Ramos (cell line): ENCODE results near the gene MOV10.
"Not testable (repeated sequence)": the region's sequence is repeated elsewhere in the genome, so short reads cannot be mapped to it uniquely, and the experiment has no call there.

Experiments used
- in situ Hi-C: fragments of 300-500 bp; cut with MboI; formaldehyde crosslinking; loops from one replicate; pipeline ENCODE4 v1.14.3; 2022; ENCODE audit warnings: low sequenced_read_pairs; ENCODE audit not compliant: unreplicated experiment

MOV10 gene

GRCh38 chr1:112711670-112712069 is 37.2 kb downstream of the MOV10 start:
- in situ Hi-C loops: loop anchor here (10.0 kb wide), 1 partner anchor 323 kb away; no protein-coding TSS in a partner anchor

GRCh38 chr1:112712191-112712590 is 37.7 kb downstream of the MOV10 start:
- in situ Hi-C loops: loop anchor here (10.0 kb wide), 1 partner anchor 323 kb away; no protein-coding TSS in a partner anchor

DNA sequence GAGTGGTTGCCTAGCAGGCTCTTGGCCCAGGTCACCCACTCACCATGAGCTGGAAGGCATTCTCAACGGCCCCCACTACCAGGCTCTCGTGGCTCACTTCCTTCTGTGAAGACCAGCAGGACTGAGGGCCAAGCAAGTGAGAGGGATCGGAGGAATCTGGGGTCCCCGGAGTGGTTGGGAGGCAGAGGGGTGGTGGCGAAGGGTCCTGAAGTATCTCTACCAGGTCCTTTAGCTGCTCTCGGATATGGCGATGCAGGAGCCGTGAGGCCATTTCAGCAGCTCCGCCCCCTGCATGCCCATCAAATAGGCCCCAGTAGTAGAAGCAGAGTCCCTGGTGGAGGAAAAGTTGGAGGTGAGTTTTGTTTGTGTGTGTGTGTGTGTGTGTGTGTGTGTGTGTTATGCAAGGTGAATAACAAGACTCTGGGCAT is 38.3 kb downstream of the MOV10 start:
- in situ Hi-C loops: loop anchor here (10.0 kb wide), 1 partner anchor 322 kb away; no protein-coding TSS in a partner anchor

- in situ Hi-C loops: loop anchor here (10.0 kb wide), 1 partner anchor 321 kb away; no protein-coding TSS in a partner anchor
Observed at GRCh38 chr1:112713466-112714312, 39.2 kb downstream of the MOV10 start.

GRCh38 chr1:112714313-112715263 is 40.1 kb downstream of the MOV10 start:
- in situ Hi-C loops: loop anchor here (5.0 to 10.0 kb wide), 2 partner anchors 93 to 320 kb away; no protein-coding TSS in a partner anchor

- in situ Hi-C loops: loop anchor here (5.0 to 10.0 kb wide), 2 partner anchors 92 to 319 kb away; no protein-coding TSS in a partner anchor
Observed at GRCh38 chr1:112715264-112716053, 41.0 kb downstream of the MOV10 start, which contains the start of gene PPM1J. TSS of gene PPM1J (minus strand) at chr1:112715332. CDS start at chr1:112715301, 31 bp downstream.

DNA sequence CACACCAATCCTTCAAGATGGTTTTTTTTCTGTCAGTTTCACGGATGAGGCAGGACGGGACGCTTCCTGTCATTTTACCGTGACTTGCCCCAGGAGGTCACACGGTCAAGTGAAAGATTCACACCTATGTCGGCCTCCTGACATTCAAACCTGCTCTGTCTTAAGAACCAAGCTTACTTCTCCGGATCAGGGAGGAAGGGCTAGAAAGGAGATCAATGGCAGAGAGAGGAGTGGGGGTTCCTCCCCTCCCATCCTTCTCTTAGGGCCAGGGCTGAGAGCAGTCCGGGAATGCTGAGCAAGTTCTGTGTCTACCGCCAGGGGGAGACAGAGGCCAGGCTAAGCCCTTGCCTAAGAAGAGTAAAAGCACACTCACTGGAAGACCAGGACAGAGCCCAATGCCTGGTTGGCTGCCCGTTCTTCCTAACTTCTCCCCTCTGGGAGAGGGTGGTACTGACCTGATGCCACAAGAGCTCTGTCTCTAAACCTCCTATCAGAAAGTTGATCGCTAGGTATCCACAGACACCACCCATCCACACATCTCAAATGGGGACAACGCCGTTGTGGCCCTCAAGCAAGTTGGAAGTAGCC is 41.8 kb downstream of the MOV10 start:
- in situ Hi-C loops: loop anchor here (5.0 to 10.0 kb wide), 2 partner anchors 91 to 319 kb away; no protein-coding TSS in a partner anchor

DNA sequence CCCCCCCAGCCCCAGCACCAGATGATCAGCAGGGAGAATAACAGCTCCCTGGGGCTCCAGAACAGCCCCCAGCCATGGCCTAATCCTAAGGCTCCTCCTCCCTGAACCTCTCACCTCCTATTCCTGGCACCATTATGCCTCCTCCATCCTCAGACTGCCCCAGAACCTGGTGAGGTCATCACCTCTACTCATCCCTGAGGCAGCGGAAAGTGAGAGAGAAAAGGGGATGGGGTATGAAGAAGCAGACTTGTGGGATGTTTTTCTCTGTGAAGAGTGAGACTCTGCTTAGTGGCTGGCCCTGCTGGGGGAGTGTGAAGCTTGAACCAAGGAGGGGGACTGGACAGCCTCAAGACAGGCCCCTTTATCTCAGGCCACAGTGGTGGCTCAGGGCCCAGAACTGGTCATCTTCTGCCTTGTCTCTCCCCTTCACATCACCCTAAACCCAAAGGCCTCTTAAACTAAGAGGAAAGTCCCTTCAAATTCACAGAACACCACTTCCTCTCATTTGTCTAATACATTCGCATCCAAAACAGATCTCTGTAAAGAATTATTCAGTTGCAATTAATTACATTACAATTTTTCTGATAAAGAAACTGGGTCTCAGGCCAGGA is 42.9 kb downstream of the MOV10 start:
- in situ Hi-C loops: loop anchor here (5.0 to 10.0 kb wide), 2 partner anchors 90 to 317 kb away; no protein-coding TSS in a partner anchor

DNA sequence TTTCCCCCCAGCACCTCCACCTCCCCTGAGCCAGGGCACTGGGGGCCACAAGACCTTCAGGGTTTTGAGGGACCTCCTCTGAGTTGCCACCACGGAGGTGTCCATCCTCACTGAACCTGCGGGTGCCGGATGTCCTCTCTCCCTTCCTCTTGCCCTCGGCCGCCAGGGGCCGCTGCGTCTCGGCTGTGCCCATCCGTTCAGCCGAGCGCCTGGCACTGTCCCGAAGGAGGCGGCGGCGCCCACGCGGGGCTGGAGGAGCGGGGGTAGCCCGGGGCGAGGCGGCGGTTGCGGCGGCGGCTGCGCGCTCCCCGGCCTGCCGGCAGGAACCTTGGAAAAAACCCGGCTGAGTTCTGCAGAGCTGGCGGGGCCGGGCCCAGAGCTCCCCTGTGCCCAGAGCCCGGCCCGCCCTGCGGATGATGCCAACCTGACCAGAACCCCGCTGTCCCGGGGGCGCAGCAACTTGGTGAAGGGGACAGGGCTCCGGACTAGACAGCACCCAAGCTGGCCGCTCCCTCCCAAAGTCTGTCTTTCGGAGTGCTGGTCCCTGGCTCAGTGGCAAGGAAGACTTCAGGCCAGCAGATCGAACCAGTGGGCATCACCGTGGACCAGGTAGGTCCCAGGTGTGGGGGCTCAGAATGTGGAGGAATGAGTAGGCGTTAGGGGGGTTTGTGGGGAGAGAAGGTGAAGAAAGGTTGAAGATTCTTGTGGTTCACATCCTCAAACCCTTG is 44.4 kb downstream of the MOV10 start:
- in situ Hi-C loops: loop anchor here (5.0 to 10.0 kb wide), 2 partner anchors 88 to 316 kb away; no protein-coding TSS in a partner anchor

DNA sequence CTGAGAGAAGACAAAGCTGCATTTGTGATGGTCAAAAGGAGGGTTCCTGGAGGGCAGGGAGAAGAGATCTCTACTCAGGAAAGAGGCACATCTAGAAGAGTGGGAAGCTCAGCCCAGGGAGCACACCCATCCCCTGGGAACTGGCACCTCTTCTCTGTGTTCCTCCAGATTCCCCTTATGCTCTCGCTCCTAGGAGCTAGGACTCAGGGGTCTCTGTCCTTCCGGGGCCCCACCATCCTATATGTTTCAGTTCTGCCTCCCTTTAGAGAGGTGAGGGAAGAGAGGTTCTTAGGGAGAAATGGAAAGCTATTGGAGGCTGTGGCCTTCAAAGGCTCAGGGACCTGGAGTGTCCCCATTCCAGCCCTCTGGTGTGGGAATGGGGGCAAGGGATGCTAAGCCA is 45.2 kb downstream of the MOV10 start:
- in situ Hi-C loops: loop anchor here (5.0 to 10.0 kb wide), 2 partner anchors 88 to 315 kb away; no protein-coding TSS in a partner anchor

DNA sequence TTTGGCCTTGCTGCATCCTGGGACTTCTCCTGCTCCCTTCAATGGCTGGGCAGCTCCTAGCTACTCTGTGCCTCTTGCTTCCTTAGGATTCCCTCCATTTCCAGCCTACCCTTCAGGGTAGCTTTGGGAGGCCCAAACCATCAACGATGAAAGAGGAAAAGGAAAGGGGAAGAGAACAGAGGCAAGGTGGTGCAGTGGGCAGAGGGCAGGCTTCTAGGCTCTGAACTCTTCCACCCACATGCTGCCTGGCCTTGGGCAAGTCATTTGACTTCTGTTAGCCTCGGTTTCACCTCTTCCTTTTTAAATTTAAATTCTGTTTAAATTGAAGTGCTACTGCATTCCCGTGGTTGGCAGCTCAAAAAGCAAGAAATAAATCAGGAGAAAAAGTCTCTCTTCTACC is 46.3 kb downstream of the MOV10 start:
- in situ Hi-C loops: no loop called here

GRCh38 chr1:112721294-112721693 is 46.8 kb downstream of the MOV10 start:
- in situ Hi-C loops: not testable (repeated sequence)

DNA sequence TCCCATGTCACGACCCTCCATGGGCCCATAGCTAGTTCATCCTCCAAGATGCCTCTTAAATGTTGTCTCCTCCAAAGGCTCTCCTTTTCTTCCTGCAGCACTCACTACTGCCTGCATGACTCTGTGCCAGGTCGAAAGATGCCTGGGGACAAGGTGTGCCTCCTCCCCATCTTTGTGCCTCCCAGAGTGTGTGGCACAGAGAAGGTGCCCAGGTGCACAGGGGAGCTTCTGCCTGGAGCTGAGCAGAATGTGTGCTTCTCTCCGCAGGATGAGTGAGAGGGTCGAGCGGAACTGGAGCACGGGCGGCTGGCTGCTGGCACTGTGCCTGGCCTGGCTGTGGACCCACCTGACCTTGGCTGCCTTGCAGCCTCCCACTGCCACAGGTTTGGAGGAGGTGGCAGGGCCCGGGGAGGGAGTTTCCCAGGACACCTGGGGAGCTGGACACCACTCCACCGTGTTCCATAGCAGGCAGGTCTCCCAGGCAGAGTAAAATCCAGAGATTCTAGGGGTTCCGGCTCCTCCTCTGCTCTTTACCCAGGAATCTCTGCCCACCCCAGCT is 47.6 kb downstream of the MOV10 start:
- in situ Hi-C loops: no loop called here

DNA sequence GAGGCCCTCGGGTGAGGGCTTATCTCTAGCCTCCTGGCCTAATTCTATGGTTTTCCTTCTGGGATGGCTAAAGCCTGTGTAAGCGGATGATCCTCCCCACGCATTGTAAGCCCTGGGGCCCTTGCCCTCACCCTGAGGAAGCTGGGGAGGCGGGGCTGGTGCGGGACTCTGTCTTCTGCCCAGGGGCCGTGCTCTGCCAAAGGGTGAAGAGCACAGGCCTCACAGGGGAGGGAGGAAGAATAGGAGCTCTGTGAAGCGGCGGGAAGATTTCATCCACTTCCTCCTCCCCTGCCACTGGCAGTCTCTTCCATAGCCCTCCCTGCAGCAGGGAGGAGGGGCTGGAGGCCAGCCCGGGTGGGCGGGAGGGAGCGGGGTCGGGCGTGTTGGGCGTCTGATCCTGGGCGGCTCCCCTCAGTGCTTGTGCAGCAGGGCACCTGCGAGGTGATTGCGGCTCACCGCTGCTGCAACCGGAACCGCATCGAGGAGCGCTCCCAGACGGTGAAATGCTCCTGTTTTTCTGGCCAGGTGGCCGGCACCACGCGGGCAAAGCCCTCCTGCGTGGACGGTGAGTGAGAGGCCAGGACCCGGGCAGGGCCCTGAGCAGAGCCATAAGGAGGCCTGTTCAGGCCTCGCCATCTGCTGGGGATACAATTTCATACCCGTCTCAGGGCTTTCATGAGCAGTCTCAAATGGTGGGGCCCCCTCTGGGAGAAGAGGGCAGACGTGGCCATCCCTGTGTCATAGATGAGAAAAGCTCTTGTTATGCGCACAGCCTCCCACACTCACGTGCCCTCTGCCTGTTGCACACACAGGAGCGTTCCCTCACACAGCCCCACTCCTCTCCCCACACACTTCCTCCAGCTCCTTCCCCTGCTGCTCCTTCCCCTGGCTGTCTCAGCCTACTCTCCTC is 48.4 kb downstream of the MOV10 start:
- in situ Hi-C loops: no loop called here

- in situ Hi-C loops: no loop called here
Observed at GRCh38 chr1:112723511-112723839, 49.0 kb downstream of the MOV10 start.

GRCh38 chr1:112724240-112724639 is 49.8 kb downstream of the MOV10 start:
- in situ Hi-C loops: not testable (repeated sequence)

DNA sequence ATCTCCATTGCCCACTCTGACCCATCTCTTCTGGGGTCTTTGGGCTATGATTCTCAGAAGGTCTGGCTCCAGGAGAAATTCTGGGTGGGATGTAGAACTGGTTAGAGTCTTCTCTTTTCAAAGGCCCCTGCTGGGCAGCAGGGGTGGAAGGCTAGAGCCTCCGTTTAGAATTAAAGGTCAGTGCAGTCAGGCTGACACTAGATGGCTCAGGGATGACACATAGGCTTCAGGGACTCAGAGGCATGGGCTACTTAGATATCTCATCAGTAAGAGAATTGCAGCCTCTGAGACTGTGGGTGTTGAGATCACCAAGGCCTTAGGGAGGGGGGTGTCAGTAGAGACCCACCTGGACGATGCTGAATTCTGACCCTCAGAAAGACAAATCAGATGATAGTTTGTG is 53.3 kb downstream of the MOV10 start:
- in situ Hi-C loops: no loop called here
